ENCODE measurements around the gene SCN4B. TPM values are rescaled to one million over a fixed set of nuclear protein-coding genes. Genes with fewer than 3 reads are reported as not detected.
"Not testable (repeated sequence)": the region's sequence is repeated elsewhere in the genome, so short reads cannot be mapped to it uniquely, and the experiment has no call there.

Gene SCN4B
- total and polyA plus RNA-seq, 5 donors: 2.6 to 9.0 (median 6.8) TPM

DNA sequence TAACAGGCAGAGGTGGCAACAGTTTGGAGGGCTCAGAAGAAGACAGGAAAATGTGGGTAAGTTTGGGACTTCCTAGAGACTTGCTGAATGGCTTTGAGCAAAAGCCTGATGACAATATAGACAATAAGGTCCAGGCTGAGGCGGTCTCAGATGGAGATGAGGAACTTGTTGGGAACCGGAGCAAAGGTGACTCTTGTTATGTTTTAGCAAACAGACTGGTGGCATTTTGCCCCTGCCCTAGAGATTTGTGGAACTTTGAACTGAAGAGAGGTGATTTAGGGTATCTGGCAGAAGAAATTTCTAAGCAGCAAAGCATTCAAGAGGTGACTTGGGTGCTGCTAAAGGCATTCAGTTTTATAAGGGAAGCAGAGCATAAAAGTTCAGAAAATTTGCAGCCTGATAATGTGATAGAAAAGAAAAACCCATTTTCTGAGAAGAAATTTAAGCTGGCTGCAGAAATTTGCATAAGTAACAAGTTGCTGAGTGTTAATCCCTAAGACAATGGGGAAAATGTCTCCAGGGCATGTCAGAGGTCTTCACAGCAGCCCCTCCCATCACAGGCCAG lies 38.4 kb upstream of the SCN4B start:
- DNase-seq; H3K27me3 ChIP-seq (ENCODE audit: control insufficient read depth, insufficient read depth); H3K9me3 ChIP-seq (ENCODE audit: control insufficient read depth, low read length); H3K27ac ChIP-seq (ENCODE audit: low read length); H3K4me3 ChIP-seq (ENCODE audit: low read length); H3K4me1 ChIP-seq (ENCODE audit: control insufficient read depth, insufficient read depth, low read length); ATAC-seq: not testable (repeated sequence)
- 95% methylated on average over 2 of the region's 2 CpGs for WGBS
- intact Hi-C loops (cut with DNase I): loop anchor here in 1 of 4 donors (10.0 kb wide), 1 partner anchor 294 kb away; no protein-coding TSS in a partner anchor

GRCh38 chr11:118186346-118187107 lies 33.9 kb upstream of the SCN4B start:
- ATAC-seq (no peak), DNase-seq (no peak)
- no peaks in the 10 kb centered on the region for H3K27me3 ChIP-seq (ENCODE audit: control insufficient read depth, insufficient read depth)
- no peak overlapping the region for H3K4me3 ChIP-seq (ENCODE audit: low read length)
- no peaks in the 10 kb centered on the region for H3K4me1 ChIP-seq (ENCODE audit: control insufficient read depth, insufficient read depth, low read length)
- 47% methylated on average over 6 of the region's 6 CpGs for WGBS
- H3K9me3 ChIP-seq (ENCODE audit: control insufficient read depth, low read length): no peaks in the 10 kb centered on the region
- intact Hi-C loops (cut with DNase I): no loop called here
- no peak overlapping the region for H3K27ac ChIP-seq (ENCODE audit: low read length)

DNA sequence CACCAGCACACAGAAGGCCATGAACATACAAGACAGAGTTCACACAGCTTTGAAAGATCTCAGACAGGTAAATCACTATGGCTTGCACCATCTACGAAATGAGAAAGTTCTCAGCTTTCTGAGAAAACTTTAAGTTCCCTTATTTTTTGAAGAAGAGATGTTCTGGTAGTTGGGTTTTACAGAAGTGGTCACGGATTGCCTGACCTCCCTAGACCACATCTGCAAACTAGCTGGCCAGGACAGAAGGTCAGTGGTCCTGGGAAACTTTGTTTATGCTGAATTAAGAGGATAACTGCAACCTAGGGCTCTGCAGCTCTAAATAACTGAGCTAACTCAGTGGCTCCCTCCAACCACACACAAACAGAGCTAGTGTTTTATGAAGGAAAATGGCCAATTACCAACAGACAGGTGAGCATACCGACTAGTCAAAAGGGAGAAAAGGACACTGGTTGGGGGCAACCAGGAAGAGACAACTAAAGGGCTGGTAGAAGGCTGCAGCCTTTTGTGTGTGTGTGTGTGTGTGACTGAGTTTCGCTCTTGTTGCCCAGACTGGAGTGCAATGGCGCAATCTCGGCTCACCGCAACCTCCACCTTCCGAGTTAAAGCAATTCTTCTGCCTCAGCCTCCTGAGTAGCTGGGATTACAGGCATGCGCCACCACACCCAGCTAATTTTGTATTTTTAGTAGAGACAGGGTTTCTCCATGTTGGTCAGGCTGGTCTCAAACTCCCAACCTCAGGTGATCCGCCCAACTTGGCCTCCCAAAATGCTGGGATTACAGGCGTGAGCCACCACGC lies 32.4 kb upstream of the SCN4B start:
- Histone ChIP-seq H3K27me3 (ENCODE audit: control insufficient read depth, insufficient read depth) (no peaks in the 10 kb centered on the region), H3K27ac (ENCODE audit: low read length) (no peak overlapping the region), H3K9me3 (ENCODE audit: control insufficient read depth, low read length) (no peaks in the 10 kb centered on the region), H3K4me3 (ENCODE audit: low read length) (no peak overlapping the region), H3K4me1 (ENCODE audit: control insufficient read depth, insufficient read depth, low read length) (peaks cover 5% of the 10 kb centered on the region)
- no peak for DNase-seq
- intact Hi-C loops (cut with DNase I): no loop called here
- ATAC-seq: no peak
- 90% methylated on average over 12 of the region's 12 CpGs for WGBS

DNA sequence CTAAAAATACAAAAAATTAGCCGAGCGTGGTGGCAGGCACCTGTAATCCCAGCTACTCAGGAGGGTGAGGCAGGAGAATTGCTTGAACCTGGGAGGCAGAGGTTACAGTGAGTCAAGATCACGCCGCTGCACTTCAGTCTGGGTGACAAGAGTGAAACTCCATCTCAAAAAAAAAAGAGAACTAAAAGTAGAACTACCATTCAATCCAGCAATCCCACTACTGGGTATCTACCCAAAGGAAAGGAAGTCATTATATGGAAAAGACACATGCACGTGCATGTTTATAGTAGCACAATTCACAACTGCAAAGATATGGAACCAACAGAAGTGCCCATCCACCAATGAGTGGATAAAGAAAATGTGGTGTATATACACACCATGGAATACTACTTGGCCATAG lies 31.1 kb upstream of the SCN4B start:
- 92% methylated on average over 5 of the region's 5 CpGs for WGBS
- ATAC-seq; H3K4me1 ChIP-seq (ENCODE audit: control insufficient read depth, insufficient read depth, low read length); DNase-seq; H3K4me3 ChIP-seq (ENCODE audit: low read length); H3K9me3 ChIP-seq (ENCODE audit: control insufficient read depth, low read length); H3K27ac ChIP-seq (ENCODE audit: low read length); intact Hi-C loops (cut with DNase I); H3K27me3 ChIP-seq (ENCODE audit: control insufficient read depth, insufficient read depth): not testable (repeated sequence)

DNA sequence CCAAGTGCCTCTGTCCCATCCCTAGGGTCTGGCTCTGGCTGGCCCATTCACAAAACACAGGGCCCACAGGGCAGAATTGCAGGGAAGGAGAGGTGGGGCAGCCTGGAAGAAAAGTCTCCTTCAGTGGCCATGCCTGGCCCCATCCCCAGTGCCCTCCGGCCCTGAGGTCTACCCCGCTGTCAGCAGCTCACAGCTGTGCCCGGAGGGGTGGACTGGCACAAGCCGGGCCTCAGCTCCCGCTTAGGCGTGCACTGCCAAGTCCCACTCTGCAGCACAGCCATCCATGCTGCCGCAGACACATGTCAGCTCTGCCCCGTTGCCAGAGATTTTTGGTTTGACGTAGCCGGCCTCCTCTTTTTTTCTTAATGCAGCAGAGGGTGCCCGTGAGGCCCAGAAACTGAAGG lies 27.7 kb upstream of the SCN4B start:
- no peak overlapping the region for H3K4me3 ChIP-seq (ENCODE audit: low read length)
- H3K27ac ChIP-seq (ENCODE audit: low read length): no peak overlapping the region
- intact Hi-C loops (cut with DNase I): no loop called here
- ATAC-seq (peak; percentile 94 to 97), DNase-seq (peak; percentile 76 to 93 (median 92))
- H3K27me3 ChIP-seq (ENCODE audit: control insufficient read depth, insufficient read depth): no peaks in the 10 kb centered on the region
- H3K9me3 ChIP-seq (ENCODE audit: control insufficient read depth, low read length): no peaks in the 10 kb centered on the region
- peaks cover 6% of the 10 kb centered on the region for H3K4me1 ChIP-seq (ENCODE audit: control insufficient read depth, insufficient read depth, low read length)
- WGBS: 9% methylated on average over 11 of the region's 11 CpGs

DNA sequence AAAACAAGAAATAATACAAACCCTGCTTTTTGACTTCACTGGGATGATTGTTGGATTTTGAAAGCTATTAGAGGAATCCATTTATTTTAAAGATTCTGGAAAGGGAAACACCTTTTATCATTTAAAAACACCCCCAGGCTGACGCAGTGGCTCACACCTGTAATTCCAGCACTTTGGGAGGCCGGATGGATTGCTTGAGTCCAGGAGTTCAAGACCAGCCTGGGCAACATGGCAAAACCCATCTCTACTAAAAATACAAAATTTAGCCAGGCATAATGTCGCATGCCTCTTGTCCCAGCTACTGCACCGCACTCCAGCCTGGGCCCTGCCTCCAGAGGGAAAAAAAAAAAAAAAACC lies 24.1 kb upstream of the SCN4B start:
- DNase-seq (no peak), ATAC-seq (no peak)
- H3K4me1 ChIP-seq (ENCODE audit: control insufficient read depth, insufficient read depth, low read length): peaks cover 6% of the 10 kb centered on the region
- no peaks in the 10 kb centered on the region for H3K9me3 ChIP-seq (ENCODE audit: control insufficient read depth, low read length)
- no peak overlapping the region for H3K27ac ChIP-seq (ENCODE audit: low read length)
- no peaks in the 10 kb centered on the region for H3K27me3 ChIP-seq (ENCODE audit: control insufficient read depth, insufficient read depth)
- intact Hi-C loops (cut with DNase I): no loop called here
- H3K4me3 ChIP-seq (ENCODE audit: low read length): no peak overlapping the region
- WGBS: 79% methylated on average over 4 of the region's 4 CpGs

- ATAC-seq (peak in 1 of 2 donors; percentile 30), DNase-seq (no peak)
- peak within 1 kb of the TSS; percentile 81 for H3K27ac ChIP-seq (ENCODE audit: low read length)
- peaks cover 6% of the 10 kb centered on the region for H3K4me1 ChIP-seq (ENCODE audit: control insufficient read depth, insufficient read depth, low read length)
- H3K9me3 ChIP-seq (ENCODE audit: control insufficient read depth, low read length): no peaks in the 10 kb centered on the region
- no peaks in the 10 kb centered on the region for H3K27me3 ChIP-seq (ENCODE audit: control insufficient read depth, insufficient read depth)
- WGBS: 22% methylated on average over 14 of the region's 14 CpGs
- peak within 1 kb of the TSS; percentile 67 for H3K4me3 ChIP-seq (ENCODE audit: low read length)
- intact Hi-C loops (cut with DNase I): no loop called here
Measured at GRCh38 chr11:118175993-118176777, 23.6 kb upstream of the SCN4B start, which contains the start of gene SCN2B. SCN2B (minus strand) TSS chr11:118176639; CDS start chr11:118176431, 208 bp downstream.

DNA sequence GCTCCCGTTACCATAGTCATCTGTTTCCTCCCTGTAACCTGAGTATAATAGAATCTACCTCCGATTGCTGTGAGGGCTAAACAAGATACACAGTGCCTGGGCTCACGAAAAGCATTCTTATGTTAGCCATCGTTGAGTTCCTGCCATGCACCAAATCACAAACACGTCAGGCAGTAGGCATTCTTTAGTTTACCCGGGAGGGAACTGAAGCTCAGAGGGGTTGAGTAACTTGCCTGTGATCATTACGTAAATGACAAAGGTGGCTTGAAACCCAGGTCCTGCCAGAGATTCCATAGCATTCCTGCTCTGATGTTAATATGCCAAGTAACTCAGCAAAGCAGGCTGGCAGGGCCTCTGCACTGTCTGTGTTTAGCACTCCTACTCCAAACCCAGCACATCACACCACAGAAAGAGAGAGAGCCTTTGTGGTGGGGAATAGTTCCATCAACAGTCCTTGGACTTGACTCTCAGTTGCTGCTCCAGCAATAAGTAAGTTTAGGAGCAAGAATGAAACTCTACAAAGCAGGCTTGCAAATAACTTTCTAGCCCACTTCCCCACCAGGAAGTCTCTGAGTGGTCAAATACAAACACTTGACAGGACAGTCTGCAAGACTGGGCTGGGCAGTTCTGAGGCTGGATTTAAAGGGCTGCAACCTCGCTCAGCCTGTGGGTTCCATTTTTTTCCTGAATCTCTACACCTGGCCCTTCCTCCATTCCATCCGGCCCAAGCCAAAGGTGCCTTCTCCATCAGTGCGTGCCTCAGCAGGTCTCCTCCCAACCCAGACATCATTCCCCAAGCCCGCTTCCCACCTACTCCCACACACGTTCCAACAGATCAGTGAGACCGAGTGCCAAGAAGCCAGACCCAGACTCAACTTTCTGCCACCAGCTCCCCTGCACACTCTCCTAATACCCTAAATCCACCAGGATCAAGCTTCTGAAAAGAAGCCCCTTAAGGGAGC lies 22.7 kb upstream of the SCN4B start:
- H3K4me3 ChIP-seq (ENCODE audit: low read length): peak overlapping the region; percentile 67
- no peak for DNase-seq
- intact Hi-C loops (cut with DNase I): no loop called here
- H3K27ac ChIP-seq (ENCODE audit: low read length): peak overlapping the region; percentile 81
- no peaks in the 10 kb centered on the region for H3K9me3 ChIP-seq (ENCODE audit: control insufficient read depth, low read length)
- peak in 1 of 2 donors; percentile 41 for ATAC-seq
- 47% methylated on average over 13 of the region's 13 CpGs for WGBS
- peaks cover 3% of the 10 kb centered on the region for H3K4me1 ChIP-seq (ENCODE audit: control insufficient read depth, insufficient read depth, low read length)
- H3K27me3 ChIP-seq (ENCODE audit: control insufficient read depth, insufficient read depth): no peaks in the 10 kb centered on the region

- 85% methylated on average over 9 of the region's 9 CpGs for WGBS
- H3K4me1 ChIP-seq (ENCODE audit: control insufficient read depth, insufficient read depth, low read length): no peaks in the 10 kb centered on the region
- DNase-seq (no peak), ATAC-seq (no peak)
- no peaks in the 10 kb centered on the region for H3K9me3 ChIP-seq (ENCODE audit: control insufficient read depth, low read length)
- H3K27me3 ChIP-seq (ENCODE audit: control insufficient read depth, insufficient read depth): no peaks in the 10 kb centered on the region
- no peak overlapping the region for H3K27ac ChIP-seq (ENCODE audit: low read length)
- intact Hi-C loops (cut with DNase I): no loop called here
- no peak overlapping the region for H3K4me3 ChIP-seq (ENCODE audit: low read length)
Measured at GRCh38 chr11:118174006-118174567, 21.5 kb upstream of the SCN4B start.
